ENCODE data around the gene ZNF423.

The ZNF423 gene

GRCh38 chr16:49497466-49497865, 358.4 kb downstream of the ZNF423 start:
- Histone ChIP-seq H3K4me1 (peaks cover 90% of the 10 kb centered on the region), H3K27me3 (no peaks in the 10 kb centered on the region), H3K4me2 (no peak overlapping the region), H3K36me3 (peaks cover 12% of the 10 kb centered on the region; the same call in 1 of the 2 replicates), H3K9ac (no peak overlapping the region), H4K20me1 (peaks cover 30% of the 10 kb centered on the region), H3K9me3 (no peaks in the 10 kb centered on the region), H3K27ac (no peak overlapping the region), H3K4me3 (no peak overlapping the region)
- no peak for TF ChIP-seq Cebpa-rat (IDR thresholded peaks at IDR 0.05)

GRCh38 chr16:49496656-49497055, 359.3 kb downstream of the ZNF423 start:
- H3K9ac ChIP-seq, result no peak overlapping the region
- H3K9me3 ChIP-seq, result no peaks in the 10 kb centered on the region
- H3K27ac ChIP-seq, result no peak overlapping the region
- H3K4me1 ChIP-seq, result peaks cover 90% of the 10 kb centered on the region
- no peak for TF ChIP-seq Cebpa-rat (IDR thresholded peaks at IDR 0.05)
- peaks cover 23% of the 10 kb centered on the region for H4K20me1 ChIP-seq
- peaks cover 14% of the 10 kb centered on the region for H3K36me3 ChIP-seq
- 0 out of 2 replicates have a peak overlapping the region, but pooled peaks have one; percentile 74 for H3K4me2 ChIP-seq
- no peaks in the 10 kb centered on the region for H3K27me3 ChIP-seq
- H3K4me3 ChIP-seq, result no peak overlapping the region

- Histone ChIP-seq H3K27me3 (no peaks in the 10 kb centered on the region), H3K27ac (peak overlapping the region; percentile 55), H3K4me2 (peak overlapping the region; percentile 74)
Measured at GRCh38 chr16:49495596-49496355, 360.1 kb downstream of the ZNF423 start.

GRCh38 chr16:49494891-49495566, 360.9 kb downstream of the ZNF423 start:
- Histone ChIP-seq H3K27me3 (no peaks in the 10 kb centered on the region), H3K9me3 (no peaks in the 10 kb centered on the region), H3K4me2 (peak overlapping the region; percentile 74), H4K20me1 (peaks cover 12% of the 10 kb centered on the region), H3K27ac (peak overlapping the region; percentile 55), H3K36me3 (peaks cover 24% of the 10 kb centered on the region), H3K4me1 (peaks cover 76% of the 10 kb centered on the region), H3K4me3 (no peak overlapping the region), H3K9ac (peak overlapping the region; percentile 49; the same call in 1 of the 2 replicates)
- TF ChIP-seq Cebpa-rat (IDR thresholded peaks at IDR 0.05), result no peak

More at GRCh38 chr16:49495596-49496355, 360.1 kb downstream of the ZNF423 start:
- no peak for TF ChIP-seq Cebpa-rat (IDR thresholded peaks at IDR 0.05)
- peaks cover 19% of the 10 kb centered on the region for H3K36me3 ChIP-seq
- no peaks in the 10 kb centered on the region for H3K9me3 ChIP-seq
- peak overlapping the region; percentile 49; the same call in 1 of the 2 replicates for H3K9ac ChIP-seq
- H3K4me1 ChIP-seq, result peaks cover 83% of the 10 kb centered on the region
- H4K20me1 ChIP-seq, result peaks cover 19% of the 10 kb centered on the region
- no peak overlapping the region for H3K4me3 ChIP-seq

GRCh38 chr16:49494474-49494873, 361.4 kb downstream of the ZNF423 start:
- TF ChIP-seq Cebpa-rat (IDR thresholded peaks at IDR 0.05), result no peak
- Histone ChIP-seq H3K4me2 (peak overlapping the region; percentile 74), H3K27ac (peak overlapping the region; percentile 55), H3K9ac (0 out of 2 replicates have a peak overlapping the region, but pooled peaks have one; percentile 49), H3K36me3 (peaks cover 29% of the 10 kb centered on the region), H3K4me3 (no peak overlapping the region), H4K20me1 (peaks cover 6% of the 10 kb centered on the region; the same call in 1 of the 2 replicates), H3K9me3 (no peaks in the 10 kb centered on the region), H3K4me1 (peaks cover 70% of the 10 kb centered on the region), H3K27me3 (no peaks in the 10 kb centered on the region)

GRCh38 chr16:49493836-49494235, 362.1 kb downstream of the ZNF423 start:
- Histone ChIP-seq H4K20me1 (no peaks in the 10 kb centered on the region), H3K36me3 (peaks cover 29% of the 10 kb centered on the region)
- no peak for TF ChIP-seq Cebpa-rat (IDR thresholded peaks at IDR 0.05)

GRCh38 chr16:49492896-49493626, 362.9 kb downstream of the ZNF423 start:
- Histone ChIP-seq H3K9me3 (no peaks in the 10 kb centered on the region), H3K4me3 (no peak overlapping the region), H4K20me1 (no peaks in the 10 kb centered on the region), H3K27ac (peak overlapping the region; percentile 55; the same call in 1 of the 2 replicates), H3K9ac (no peak overlapping the region), H3K36me3 (peaks cover 29% of the 10 kb centered on the region), H3K4me2 (peak overlapping the region; percentile 74), H3K4me1 (peaks cover 56% of the 10 kb centered on the region), H3K27me3 (no peaks in the 10 kb centered on the region)
- no peak for TF ChIP-seq Cebpa-rat (IDR thresholded peaks at IDR 0.05)

More at GRCh38 chr16:49493836-49494235, 362.1 kb downstream of the ZNF423 start:
- H3K9me3 ChIP-seq, result no peaks in the 10 kb centered on the region
- no peak overlapping the region for H3K9ac ChIP-seq
- peaks cover 64% of the 10 kb centered on the region for H3K4me1 ChIP-seq
- H3K4me2 ChIP-seq, result peak overlapping the region; percentile 74
- peak overlapping the region; percentile 55 for H3K27ac ChIP-seq
- no peaks in the 10 kb centered on the region for H3K27me3 ChIP-seq
- no peak overlapping the region for H3K4me3 ChIP-seq

GRCh38 chr16:49491771-49492761, 363.8 kb downstream of the ZNF423 start:
- Histone ChIP-seq H3K9me3 (no peaks in the 10 kb centered on the region), H3K4me1 (peaks cover 56% of the 10 kb centered on the region), H3K4me3 (no peak overlapping the region), H3K27ac (peak overlapping the region; percentile 40; the same call in 1 of the 2 replicates), H3K27me3 (no peaks in the 10 kb centered on the region), H3K36me3 (peaks cover 29% of the 10 kb centered on the region), H3K4me2 (peak overlapping the region; percentile 74), H4K20me1 (no peaks in the 10 kb centered on the region), H3K9ac (peak overlapping the region; percentile 38; the same call in 1 of the 2 replicates)
- no peak for TF ChIP-seq Cebpa-rat (IDR thresholded peaks at IDR 0.05)

Data from BLaER1 (cell line).